ENCODE measurements around the gene RGPD5.
"Not testable (repeated sequence)": the region's sequence is repeated elsewhere in the genome, so short reads cannot be mapped to it uniquely, and the experiment has no call there.

RGPD5 gene

DNA sequence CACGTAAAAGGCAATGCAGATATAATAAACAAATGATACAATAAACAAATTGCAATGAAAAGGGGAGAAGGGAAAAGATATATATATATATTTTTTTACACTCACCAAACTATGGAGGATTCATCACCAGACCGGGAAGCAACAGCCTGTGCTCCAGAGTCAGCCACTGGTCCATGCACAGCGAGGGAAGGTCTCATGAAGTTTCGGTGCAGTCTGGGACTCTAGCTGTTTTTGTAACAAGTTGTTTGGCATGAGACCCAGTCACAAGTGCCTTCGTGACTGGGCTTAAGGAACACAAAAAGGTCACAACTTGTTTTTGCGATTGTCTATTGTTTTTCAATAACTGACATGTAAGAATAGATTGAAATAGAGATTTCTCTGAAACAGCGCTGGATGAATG is 99.6 kb downstream of the RGPD5 start:
- H3K36me3 ChIP-seq (ENCODE audit: control insufficient read depth, insufficient read depth, low read length); H3K9me3 ChIP-seq (ENCODE audit: control insufficient read depth, low read length); H3K4me1 ChIP-seq (ENCODE audit: control insufficient read depth, insufficient read depth, low read length, poor library complexity, severe bottlenecking); H3K27me3 ChIP-seq (replicated peaks; ENCODE audit: control insufficient read depth, insufficient read depth, low read length, poor library complexity, severe bottlenecking); H3K27ac ChIP-seq (ENCODE audit: insufficient read depth, low read length, poor library complexity, severe bottlenecking); H3K4me3 ChIP-seq (ENCODE audit: insufficient read depth, low read depth, low read length, poor library complexity, severe bottlenecking); DNase-seq: not testable (repeated sequence)

DNA sequence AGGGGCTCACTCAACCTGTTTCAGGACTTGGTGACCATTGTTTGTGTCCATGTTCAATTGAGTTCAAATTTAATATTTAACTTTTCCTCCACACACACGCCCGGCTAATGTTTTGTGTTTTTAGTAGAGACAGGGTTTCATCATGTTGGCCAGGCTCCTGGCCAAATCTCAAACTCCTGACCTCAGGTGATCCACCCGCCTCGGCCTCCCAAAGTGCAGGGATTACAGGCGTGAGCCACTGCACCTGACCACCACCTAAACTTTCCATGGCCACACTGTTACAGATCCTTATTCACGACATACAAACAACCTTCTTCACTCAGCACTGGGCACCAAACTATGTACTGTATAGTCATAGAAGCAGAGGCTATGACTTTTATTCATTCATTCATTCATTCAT is 100.0 kb downstream of the RGPD5 start:
- not testable (repeated sequence) for H3K4me1 ChIP-seq (ENCODE audit: control insufficient read depth, insufficient read depth, low read length, poor library complexity, severe bottlenecking); H3K9me3 ChIP-seq (ENCODE audit: control insufficient read depth, low read length); H3K36me3 ChIP-seq (ENCODE audit: control insufficient read depth, insufficient read depth, low read length); DNase-seq; H3K4me3 ChIP-seq (ENCODE audit: insufficient read depth, low read depth, low read length, poor library complexity, severe bottlenecking); H3K27me3 ChIP-seq (replicated peaks; ENCODE audit: control insufficient read depth, insufficient read depth, low read length, poor library complexity, severe bottlenecking); H3K27ac ChIP-seq (ENCODE audit: insufficient read depth, low read length, poor library complexity, severe bottlenecking)

- H3K27me3 ChIP-seq (replicated peaks; ENCODE audit: control insufficient read depth, insufficient read depth, low read length, poor library complexity, severe bottlenecking); H3K36me3 ChIP-seq (ENCODE audit: control insufficient read depth, insufficient read depth, low read length); DNase-seq; H3K4me1 ChIP-seq (ENCODE audit: control insufficient read depth, insufficient read depth, low read length, poor library complexity, severe bottlenecking); H3K4me3 ChIP-seq (ENCODE audit: insufficient read depth, low read depth, low read length, poor library complexity, severe bottlenecking); H3K9me3 ChIP-seq (ENCODE audit: control insufficient read depth, low read length); H3K27ac ChIP-seq (ENCODE audit: insufficient read depth, low read length, poor library complexity, severe bottlenecking): not testable (repeated sequence)
Observed at GRCh38 chr2:109895090-109895869, 101.2 kb downstream of the RGPD5 start.

GRCh38 chr2:109896212-109896611 is 102.1 kb downstream of the RGPD5 start:
- not testable (repeated sequence) for DNase-seq; H3K9me3 ChIP-seq (ENCODE audit: control insufficient read depth, low read length)

DNA sequence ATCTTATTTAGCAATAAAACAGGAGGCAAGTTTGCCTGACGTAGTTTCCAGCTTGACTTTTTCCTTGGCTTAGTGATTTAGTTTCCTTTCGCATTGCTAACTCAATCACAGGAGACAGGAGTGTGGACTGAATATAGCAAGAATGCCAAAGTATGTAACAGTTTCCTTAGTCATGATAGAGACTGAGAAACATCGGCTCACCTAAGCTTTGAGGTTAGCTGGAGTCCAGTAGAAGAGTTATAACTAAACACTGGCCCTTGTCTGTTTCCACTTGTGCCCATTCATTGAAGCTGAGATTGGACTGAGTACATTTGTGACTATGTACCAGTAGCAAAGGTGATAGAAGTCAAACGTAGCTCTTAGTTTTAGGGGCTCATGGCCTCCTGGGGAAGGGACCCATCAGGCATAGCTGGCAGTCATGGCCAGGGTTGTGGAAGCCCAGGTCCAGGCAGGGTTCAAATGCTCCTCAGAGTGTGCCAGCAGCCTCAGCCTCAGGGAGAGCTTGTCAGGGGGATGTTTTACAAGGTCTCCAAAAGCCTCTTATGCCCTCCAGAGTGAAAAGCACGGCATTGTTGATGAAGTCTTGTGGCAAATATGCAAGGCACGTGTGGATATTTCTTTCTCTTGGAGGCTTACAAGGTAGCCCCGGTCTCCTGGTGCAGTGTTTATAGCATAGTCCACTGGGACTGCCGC is 103.8 kb downstream of the RGPD5 start:
- H3K4me3 ChIP-seq (ENCODE audit: insufficient read depth, low read depth, low read length, poor library complexity, severe bottlenecking); DNase-seq; H3K9me3 ChIP-seq (ENCODE audit: control insufficient read depth, low read length); H3K4me1 ChIP-seq (ENCODE audit: control insufficient read depth, insufficient read depth, low read length, poor library complexity, severe bottlenecking); H3K27ac ChIP-seq (ENCODE audit: insufficient read depth, low read length, poor library complexity, severe bottlenecking); H3K36me3 ChIP-seq (ENCODE audit: control insufficient read depth, insufficient read depth, low read length); H3K27me3 ChIP-seq (replicated peaks; ENCODE audit: control insufficient read depth, insufficient read depth, low read length, poor library complexity, severe bottlenecking): not testable (repeated sequence)

More at GRCh38 chr2:109896212-109896611, 102.1 kb downstream of the RGPD5 start:
- H3K27me3 ChIP-seq (replicated peaks; ENCODE audit: control insufficient read depth, insufficient read depth, low read length, poor library complexity, severe bottlenecking); H3K4me3 ChIP-seq (ENCODE audit: insufficient read depth, low read depth, low read length, poor library complexity, severe bottlenecking); H3K27ac ChIP-seq (ENCODE audit: insufficient read depth, low read length, poor library complexity, severe bottlenecking); H3K36me3 ChIP-seq (ENCODE audit: control insufficient read depth, insufficient read depth, low read length); H3K4me1 ChIP-seq (ENCODE audit: control insufficient read depth, insufficient read depth, low read length, poor library complexity, severe bottlenecking): not testable (repeated sequence)

GRCh38 chr2:109898462-109899336 is 104.6 kb downstream of the RGPD5 start, which contains the start of gene LIMS3:
LIMS3 (plus strand) TSS chr2:109898688; CDS start chr2:109898729, 41 bp downstream.
- H3K36me3 ChIP-seq (ENCODE audit: control insufficient read depth, insufficient read depth, low read length); H3K27ac ChIP-seq (ENCODE audit: insufficient read depth, low read length, poor library complexity, severe bottlenecking); H3K4me3 ChIP-seq (ENCODE audit: insufficient read depth, low read depth, low read length, poor library complexity, severe bottlenecking); H3K27me3 ChIP-seq (replicated peaks; ENCODE audit: control insufficient read depth, insufficient read depth, low read length, poor library complexity, severe bottlenecking); DNase-seq; H3K4me1 ChIP-seq (ENCODE audit: control insufficient read depth, insufficient read depth, low read length, poor library complexity, severe bottlenecking); H3K9me3 ChIP-seq (ENCODE audit: control insufficient read depth, low read length): not testable (repeated sequence)

- not testable (repeated sequence) for H3K36me3 ChIP-seq (ENCODE audit: control insufficient read depth, insufficient read depth, low read length); DNase-seq; H3K4me1 ChIP-seq (ENCODE audit: control insufficient read depth, insufficient read depth, low read length, poor library complexity, severe bottlenecking); H3K9me3 ChIP-seq (ENCODE audit: control insufficient read depth, low read length); H3K27me3 ChIP-seq (replicated peaks; ENCODE audit: control insufficient read depth, insufficient read depth, low read length, poor library complexity, severe bottlenecking); H3K4me3 ChIP-seq (ENCODE audit: insufficient read depth, low read depth, low read length, poor library complexity, severe bottlenecking); H3K27ac ChIP-seq (ENCODE audit: insufficient read depth, low read length, poor library complexity, severe bottlenecking)
Observed at GRCh38 chr2:109905796-109906195, 111.7 kb downstream of the RGPD5 start.
